Activated naive CD8-positive, alpha-beta T cell treated with anti-CD3 and anti-CD28 coated beads, Interleukin-2, amount 10 ng/mL, durations not matched to agents 7 days and 5 days (primary cell): ENCODE measurements around the gene GOLGA5. TPM values are rescaled to one million over a fixed set of nuclear protein-coding genes. Genes with fewer than 3 reads are reported as not detected.
A peak's percentile ranks its signal among the peaks of the same experiment; 100 is the strongest.
"Not testable (repeated sequence)": the region's sequence is repeated elsewhere in the genome, so short reads cannot be mapped to it uniquely, and the experiment has no call there.

Experiments
- ATAC-seq: fragments of 150-1000 bp; cut with Tn5 transposase; one replicate; pipeline ENCODE4 v1.10.0; 2021; ENCODE audit warnings: low read depth, moderate library complexity
- POLR2A ChIA-PET: fragments of 350-600 bp; sonication (Branson Sonifier 250); formaldehyde crosslinking; loops from one replicate; lab custom pipeline; 2021; ENCODE audit warnings: antibody characterized with exemption; lab: Charles Lee
- DNase-seq: peaks from one replicate; pipeline ENCODE4 v3.0.0; 2021
- H3K27ac Mint-ChIP-seq: one replicate; pipeline ENCODE4 v1.8.0; 2022; ENCODE audit warnings: mild to moderate bottlenecking, mixed read lengths
- H3K27me3 Mint-ChIP-seq: one replicate; pipeline ENCODE4 v1.8.0; 2022; ENCODE audit warnings: mild to moderate bottlenecking, moderate library complexity, mixed read lengths
- H3K36me3 Mint-ChIP-seq: one replicate; pipeline ENCODE4 v1.8.0; 2021; ENCODE audit warnings: mild to moderate bottlenecking, mixed read lengths
- H3K4me1 Mint-ChIP-seq: one replicate; pipeline ENCODE4 v1.8.0; 2021; ENCODE audit warnings: mixed read lengths
- H3K4me3 Mint-ChIP-seq: one replicate; pipeline ENCODE4 v1.8.0; 2022; ENCODE audit warnings: mild to moderate bottlenecking, moderate library complexity, mixed read lengths
- H3K9me3 Mint-ChIP-seq: one replicate; pipeline ENCODE4 v1.8.0; 2021; ENCODE audit warnings: mixed read lengths
- total RNA-seq, 2 experiments: library from RNA; stranded (reverse); gene quantifications; one replicate each; pipeline ENCODE4 v1.2.3, GENCODE V29; 2021

Gene GOLGA5
- total RNA-seq, 2 experiments from 2014 or later = 20.8 to 22.1 TPM

GRCh38 chr14:92813201-92813600 lies 19.1 kb downstream of the GOLGA5 start:
- Mint-ChIP-seq H3K27me3 (no peaks in the 10 kb centered on the region), H3K4me1 (no peaks in the 10 kb centered on the region), H3K9me3 (no peaks in the 10 kb centered on the region), H3K4me3 (no peak overlapping the region), H3K36me3 (peaks cover 11% of the 10 kb centered on the region), H3K27ac (no peak overlapping the region)
- ATAC-seq (no peak), DNase-seq (no peak)
- POLR2A ChIA-PET = no interaction called here

DNA sequence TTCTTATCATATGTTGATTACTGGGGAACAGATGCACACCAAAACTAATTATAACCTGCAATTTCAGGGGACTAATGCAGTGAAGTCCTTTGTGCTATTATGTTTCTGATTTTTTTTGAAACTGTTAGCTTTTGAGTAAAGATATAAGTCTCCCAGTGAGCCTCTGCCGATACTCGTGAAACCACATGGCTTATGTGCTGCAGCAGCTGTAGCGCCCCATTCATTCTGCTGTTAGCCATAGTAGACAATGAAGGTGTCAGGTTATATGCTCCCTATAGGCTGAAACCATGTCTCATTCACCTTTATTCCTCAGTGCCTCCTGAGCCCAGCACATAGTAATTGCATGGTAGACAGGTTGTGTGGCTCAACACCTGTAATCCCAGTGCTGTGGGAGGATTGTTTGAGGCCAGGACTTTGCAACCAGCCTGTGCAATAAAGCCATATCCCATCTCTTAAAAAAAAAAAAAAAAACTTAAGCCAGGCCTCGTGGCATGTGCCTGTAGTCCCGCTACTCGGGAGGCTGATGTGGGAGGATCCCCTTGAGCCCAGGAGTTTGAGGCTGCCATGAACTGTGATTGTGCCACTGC lies 25.0 kb downstream of the GOLGA5 start:
- H3K4me1 Mint-ChIP-seq = no peaks in the 10 kb centered on the region
- H3K27me3 Mint-ChIP-seq = no peaks in the 10 kb centered on the region
- no peak overlapping the region for H3K4me3 Mint-ChIP-seq
- H3K27ac Mint-ChIP-seq = no peak overlapping the region
- H3K36me3 Mint-ChIP-seq = peaks cover 26% of the 10 kb centered on the region
- POLR2A ChIA-PET = no interaction called here
- no peaks in the 10 kb centered on the region for H3K9me3 Mint-ChIP-seq
- ATAC-seq (no peak), DNase-seq (no peak)

GRCh38 chr14:92819680-92820535 lies 25.8 kb downstream of the GOLGA5 start:
- H3K27me3 Mint-ChIP-seq, H3K4me3 Mint-ChIP-seq, DNase-seq, H3K9me3 Mint-ChIP-seq, H3K27ac Mint-ChIP-seq, H3K4me1 Mint-ChIP-seq, ATAC-seq, POLR2A ChIA-PET: not testable (repeated sequence)
- peaks cover 31% of the 10 kb centered on the region for H3K36me3 Mint-ChIP-seq

DNA sequence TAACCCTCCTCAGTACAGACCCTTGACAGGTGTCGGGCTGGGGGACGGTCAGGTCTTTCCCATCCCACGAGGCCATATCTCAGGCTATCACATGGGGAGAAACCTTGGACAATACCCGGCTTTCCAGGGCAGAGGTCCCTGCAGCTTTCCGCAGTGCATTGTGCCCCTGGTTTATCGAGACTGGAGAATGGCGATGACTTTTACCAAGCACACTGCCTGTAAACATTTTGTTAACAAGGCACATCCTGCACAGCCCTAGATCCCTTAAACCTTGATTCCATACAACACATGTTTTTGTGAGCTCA lies 26.4 kb downstream of the GOLGA5 start:
- H3K4me3 Mint-ChIP-seq, ATAC-seq, H3K27me3 Mint-ChIP-seq, DNase-seq, H3K27ac Mint-ChIP-seq, POLR2A ChIA-PET, H3K4me1 Mint-ChIP-seq, H3K9me3 Mint-ChIP-seq: not testable (repeated sequence)
- peaks cover 27% of the 10 kb centered on the region for H3K36me3 Mint-ChIP-seq

GRCh38 chr14:92830902-92831301 lies 36.8 kb downstream of the GOLGA5 start:
- Mint-ChIP-seq H3K27me3 (no peaks in the 10 kb centered on the region), H3K27ac (no peak overlapping the region), H3K9me3 (no peaks in the 10 kb centered on the region), H3K4me1 (no peaks in the 10 kb centered on the region), H3K36me3 (peaks cover 19% of the 10 kb centered on the region), H3K4me3 (no peak overlapping the region)
- no peak for ATAC-seq
- no peak for DNase-seq
- POLR2A ChIA-PET = no interaction called here

DNA sequence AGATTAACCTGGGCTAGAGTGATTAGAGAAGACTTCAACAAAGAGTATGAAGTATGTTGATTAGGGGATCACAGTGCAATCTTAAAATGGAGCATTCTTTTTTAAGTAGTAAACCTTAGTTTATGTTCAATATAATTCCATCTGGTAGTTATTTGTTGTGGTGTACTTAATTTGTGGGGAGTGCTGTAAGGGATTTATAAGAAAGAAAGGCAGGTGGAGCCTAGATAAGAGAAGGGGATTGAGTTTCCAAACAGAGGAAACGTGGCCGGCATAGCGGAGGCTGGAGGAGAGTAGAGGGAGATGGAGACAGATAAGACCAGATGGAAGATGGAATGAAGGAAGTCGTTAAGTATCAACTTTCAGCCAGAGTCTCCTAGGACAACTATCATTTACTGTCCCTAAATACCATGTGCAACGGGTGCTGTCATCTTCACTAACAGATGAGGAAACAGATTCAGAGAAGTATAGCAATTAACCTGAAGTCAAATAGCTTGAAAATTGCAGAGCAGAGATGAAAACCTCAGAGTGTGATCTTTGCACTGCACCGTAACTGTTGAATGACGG lies 38.1 kb downstream of the GOLGA5 start:
- ATAC-seq = no peak
- no peak overlapping the region for H3K27ac Mint-ChIP-seq
- POLR2A ChIA-PET = no interaction called here
- no peaks in the 10 kb centered on the region for H3K4me1 Mint-ChIP-seq
- H3K36me3 Mint-ChIP-seq = peaks cover 16% of the 10 kb centered on the region
- no peaks in the 10 kb centered on the region for H3K27me3 Mint-ChIP-seq
- no peak for DNase-seq
- no peak overlapping the region for H3K4me3 Mint-ChIP-seq
- H3K9me3 Mint-ChIP-seq = no peaks in the 10 kb centered on the region

DNA sequence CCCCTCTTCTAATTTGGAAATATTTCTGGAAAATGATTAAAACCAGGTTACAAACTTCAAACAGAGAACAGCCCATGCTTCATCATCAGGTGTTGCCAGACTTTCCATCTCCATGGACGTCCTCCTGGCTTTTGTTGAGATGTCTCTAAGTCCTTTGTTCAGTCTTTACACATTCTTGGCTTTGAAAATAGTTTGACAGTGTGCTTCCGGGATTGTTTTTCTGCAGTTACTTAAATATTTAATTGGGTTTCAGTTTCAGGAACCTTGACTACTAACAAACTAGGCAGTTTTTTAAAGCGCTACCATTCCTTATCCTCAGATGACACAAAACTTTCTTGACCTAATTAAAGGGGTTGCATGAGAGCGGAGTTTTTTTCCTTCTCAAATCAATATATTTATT lies 47.8 kb downstream of the GOLGA5 start:
- no peak for ATAC-seq
- Mint-ChIP-seq H3K27ac (no peak overlapping the region), H3K4me1 (peaks cover 10% of the 10 kb centered on the region), H3K36me3 (peaks cover 16% of the 10 kb centered on the region), H3K27me3 (no peaks in the 10 kb centered on the region), H3K9me3 (peaks cover 2% of the 10 kb centered on the region), H3K4me3 (no peak overlapping the region)
- POLR2A ChIA-PET = no interaction called here
- DNase-seq = no peak

DNA sequence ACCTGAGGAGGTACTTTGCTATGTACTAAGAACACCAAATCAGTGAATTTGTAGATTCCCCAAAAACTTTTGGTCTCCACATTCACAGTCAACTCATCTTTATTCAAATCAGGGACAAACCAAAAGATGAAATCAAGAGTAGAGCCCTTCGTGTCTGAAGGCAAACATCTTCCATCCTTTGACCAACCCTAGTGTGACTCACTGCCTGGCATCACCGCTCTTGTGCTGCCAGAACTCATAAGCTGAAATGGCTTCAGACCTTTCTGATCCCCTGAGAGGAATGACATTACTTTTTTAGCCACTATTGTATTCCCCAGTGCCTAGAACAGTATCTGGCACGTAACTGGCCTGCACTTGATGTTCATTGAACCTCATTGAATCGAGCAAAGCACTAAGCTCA lies 50.1 kb downstream of the GOLGA5 start:
- H3K4me3 Mint-ChIP-seq = no peak overlapping the region
- DNase-seq = no peak
- ATAC-seq = no peak

DNA sequence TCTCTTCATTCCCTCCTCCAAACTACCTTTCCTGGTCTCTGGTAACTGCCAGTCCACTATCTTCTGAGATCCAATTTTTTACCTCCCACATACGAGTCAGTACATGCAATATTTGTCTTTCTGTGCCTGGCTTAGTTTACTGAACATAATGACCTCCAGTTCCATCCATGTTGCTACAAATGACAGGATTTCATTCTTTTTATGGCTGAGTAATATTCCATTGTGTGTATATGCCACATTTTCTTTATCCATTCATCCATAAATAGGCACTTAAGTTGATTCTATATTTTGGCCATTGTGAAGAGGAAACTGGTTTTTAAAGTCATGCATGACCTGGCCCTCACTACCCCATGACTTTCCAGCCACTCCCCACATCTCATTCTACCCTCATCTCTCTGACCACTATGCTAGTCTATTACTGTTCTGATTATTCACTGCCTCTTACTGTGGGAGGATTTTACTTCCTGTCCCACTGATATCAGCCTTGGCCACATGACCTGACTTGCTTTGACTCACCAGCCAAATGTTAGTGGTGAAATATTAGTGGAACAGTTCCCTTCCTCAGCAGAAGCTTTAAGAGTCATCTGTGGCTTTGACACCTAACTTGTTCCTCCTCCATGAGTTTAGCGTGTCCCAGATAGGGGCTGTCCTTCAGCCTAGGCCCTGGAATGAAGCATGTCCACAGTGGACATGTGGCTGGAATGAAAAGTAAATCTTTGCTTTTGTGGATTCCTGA lies 52.2 kb downstream of the GOLGA5 start:
- H3K9me3 Mint-ChIP-seq = peaks cover 6% of the 10 kb centered on the region
- H3K4me3 Mint-ChIP-seq = no peak overlapping the region
- POLR2A ChIA-PET = interaction anchor here (0.5 kb wide), 1 partner anchor 123 kb away, joined by 3 read pairs; no protein-coding TSS in a partner anchor
- H3K27ac Mint-ChIP-seq = peak overlapping the region; percentile 15
- ATAC-seq = peak; percentile 75
- no peak for DNase-seq
- H3K4me1 Mint-ChIP-seq = peaks cover 16% of the 10 kb centered on the region
- H3K27me3 Mint-ChIP-seq = no peaks in the 10 kb centered on the region
- H3K36me3 Mint-ChIP-seq = peaks cover 7% of the 10 kb centered on the region

More for the DNA sequence above, 50.1 kb downstream of the GOLGA5 start:
- POLR2A ChIA-PET = no interaction called here
- peaks cover 2% of the 10 kb centered on the region for H3K9me3 Mint-ChIP-seq
- H3K36me3 Mint-ChIP-seq = peaks cover 14% of the 10 kb centered on the region
- peaks cover 16% of the 10 kb centered on the region for H3K4me1 Mint-ChIP-seq
- H3K27me3 Mint-ChIP-seq = no peaks in the 10 kb centered on the region
- H3K27ac Mint-ChIP-seq = no peak overlapping the region

- DNase-seq (no peak), ATAC-seq (no peak)
- peaks cover 4% of the 10 kb centered on the region for H3K36me3 Mint-ChIP-seq
- H3K4me3 Mint-ChIP-seq = no peak overlapping the region
- H3K4me1 Mint-ChIP-seq = peaks cover 16% of the 10 kb centered on the region
- H3K27ac Mint-ChIP-seq = no peak overlapping the region
- POLR2A ChIA-PET = no interaction called here
- peaks cover under 1% of the 10 kb centered on the region for H3K27me3 Mint-ChIP-seq
- H3K9me3 Mint-ChIP-seq = peaks cover 7% of the 10 kb centered on the region
Measured at GRCh38 chr14:92847278-92847677, 53.2 kb downstream of the GOLGA5 start.

DNA sequence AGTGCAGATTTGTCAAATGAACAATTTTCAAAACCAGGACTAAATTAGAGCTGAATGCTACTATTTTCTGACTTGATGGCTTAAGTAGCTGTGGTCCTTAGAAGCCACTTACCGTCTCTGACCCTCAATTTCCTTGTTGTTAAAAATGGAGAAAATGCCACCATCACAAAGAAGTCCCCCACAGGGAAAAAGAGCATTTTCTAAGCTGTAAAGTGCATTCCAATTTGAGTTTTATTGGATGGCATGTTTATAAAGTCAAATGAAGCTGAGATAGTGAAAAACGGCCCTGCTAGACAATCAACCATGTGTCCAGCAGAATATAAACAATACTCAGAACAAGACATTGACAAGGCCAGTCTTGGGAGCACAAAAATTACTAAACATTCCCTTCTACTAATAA lies 53.6 kb downstream of the GOLGA5 start:
- DNase-seq = no peak
- Mint-ChIP-seq H3K4me1 (peaks cover 16% of the 10 kb centered on the region), H3K9me3 (peaks cover 7% of the 10 kb centered on the region), H3K27ac (no peak overlapping the region), H3K27me3 (peaks cover 3% of the 10 kb centered on the region), H3K36me3 (peaks cover 4% of the 10 kb centered on the region), H3K4me3 (no peak overlapping the region)
- no peak for ATAC-seq
- POLR2A ChIA-PET = no interaction called here

DNA sequence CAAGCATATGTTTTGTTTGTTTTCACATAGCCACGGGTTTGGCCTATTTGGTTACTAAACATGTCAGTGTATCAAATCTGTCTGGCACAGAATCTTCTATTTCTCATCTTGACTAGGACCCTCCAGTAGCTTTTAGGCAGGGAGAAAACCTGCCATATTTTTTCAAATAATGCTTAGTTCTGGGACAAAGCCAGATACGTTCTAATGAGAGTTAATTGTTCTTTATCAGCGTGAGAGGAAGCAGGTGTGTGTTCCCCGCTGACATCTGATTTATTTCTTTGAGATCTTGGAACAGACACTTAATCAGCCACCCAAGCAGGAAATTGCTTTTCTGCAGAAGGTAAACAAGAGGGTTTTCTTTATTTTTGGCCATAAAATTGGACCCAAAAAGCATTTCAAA lies 54.8 kb downstream of the GOLGA5 start:
- Mint-ChIP-seq H3K36me3 (peaks cover 2% of the 10 kb centered on the region), H3K27me3 (peaks cover 3% of the 10 kb centered on the region), H3K4me3 (no peak overlapping the region), H3K9me3 (peaks cover 7% of the 10 kb centered on the region), H3K27ac (no peak overlapping the region), H3K4me1 (peaks cover 16% of the 10 kb centered on the region)
- ATAC-seq (no peak), DNase-seq (no peak)
- POLR2A ChIA-PET = no interaction called here

GRCh38 chr14:92850492-92850891 lies 56.4 kb downstream of the GOLGA5 start:
- Mint-ChIP-seq H3K4me1 (peaks cover 16% of the 10 kb centered on the region), H3K4me3 (no peak overlapping the region), H3K27ac (no peak overlapping the region), H3K27me3 (peaks cover 9% of the 10 kb centered on the region), H3K36me3 (peaks cover 2% of the 10 kb centered on the region), H3K9me3 (peaks cover 7% of the 10 kb centered on the region)
- POLR2A ChIA-PET = no interaction called here
- ATAC-seq = no peak
- no peak for DNase-seq
